H1 (cell line): Measurements from ENCODE around the gene CCL4.

Source experiments
- CHD2 ChIP-seq: IDR thresholded peaks from 2 replicates; pipeline ENCODE4 v1.6.1; 2012; ENCODE audit warnings: low read length, improper control_type of control experiment
- EP300 ChIP-seq, 2 experiments: IDR thresholded peaks; 1 replicate in 1 of 2; 2 replicates in 1 of 2; pipeline ENCODE4 v1.6.1; 2011 to 2012; ENCODE audit warnings: low read depth in 2 of 2, low read length in 2 of 2, mild to moderate bottlenecking in 2 of 2, borderline replicate concordance in 1 of 2, inconsistent platforms in 1 of 2, moderate library complexity in 1 of 2
- EZH2 ChIP-seq: fragments of 200-600 bp; sonication (generic); IDR thresholded peaks from 2 replicates; pipeline ENCODE4 v1.7.1; 2012; ENCODE audit warnings: low read depth, mild to moderate bottlenecking, moderate library complexity, low read length, inconsistent platforms; ENCODE audit not compliant: severe bottlenecking
- GABPA ChIP-seq: IDR thresholded peaks from 2 replicates; pipeline ENCODE4 v1.6.1; 2011; ENCODE audit warnings: mild to moderate bottlenecking, low read length, moderate library complexity, borderline replicate concordance; ENCODE audit not compliant: insufficient read depth
- GTF2F1 ChIP-seq: IDR thresholded peaks from 2 replicates; pipeline ENCODE4 v1.6.1; 2012; ENCODE audit warnings: low read depth, low read length, improper control_type of control experiment, borderline replicate concordance
- KDM1A ChIP-seq: fragments of 200-600, 300-600 bp; sonication (generic); IDR thresholded peaks from 2 replicates; pipeline ENCODE4 v1.7.1; 2016; ENCODE audit warnings: mild to moderate bottlenecking, low read length, borderline replicate concordance
- POLR2A ChIP-seq, 2 experiments: IDR thresholded peaks; 1 replicate in 1 of 2; 2 replicates in 1 of 2; pipeline ENCODE4 v1.6.1; 2011; ENCODE audit warnings: low read depth in 2 of 2, low read length in 2 of 2, mild to moderate bottlenecking in 2 of 2; ENCODE audit errors: control extremely low read depth in 1 of 2
- POLR2AphosphoS5 ChIP-seq: IDR thresholded peaks from 2 replicates; pipeline ENCODE4 v1.6.1; 2011; ENCODE audit warnings: low read depth, low read length
- RAD21 ChIP-seq, 2 experiments: IDR thresholded peaks in 1 of 2; conservative IDR thresholded peaks in 1 of 2; 2 replicates each; pipeline ENCODE4 v1.6.1; 2011; ENCODE audit warnings: low read depth in 2 of 2, low read length in 2 of 2, improper control_type of control experiment in 1 of 2, inconsistent platforms in 1 of 2, mild to moderate bottlenecking in 1 of 2, moderate library complexity in 1 of 2
- RNF2 ChIP-seq: fragments of 200-900, 300-1000 bp; sonication (generic); IDR thresholded peaks from 2 replicates; pipeline ENCODE4 v1.7.1; 2016; ENCODE audit warnings: borderline replicate concordance, low read depth, mild to moderate bottlenecking, antibody characterized with exemption, low read length; ENCODE audit not compliant: poor library complexity, severe bottlenecking; ENCODE audit errors: missing control alignments
- TAF1 ChIP-seq: IDR thresholded peaks from 2 replicates; pipeline ENCODE4 v1.6.1; 2011; ENCODE audit warnings: mild to moderate bottlenecking, low read depth, low read length
- ZNF274 ChIP-seq: IDR thresholded peaks from 2 replicates; pipeline ENCODE4 v1.7.0; 2012; ENCODE audit warnings: low read length, borderline replicate concordance; ENCODE audit errors: extremely low read depth
- TF ChIP-seq, protein P1 (sequence below), 3 experiments: IDR thresholded peaks; 1 replicate in 2 of 3; 2 replicates in 1 of 3; pipeline versions ENCODE4 v1.5.1 to v1.6.1; 2011; ENCODE audit warnings: low read length in 3 of 3, mild to moderate bottlenecking in 3 of 3, inconsistent platforms in 2 of 3, low read depth in 1 of 3, moderate library complexity in 1 of 3; ENCODE audit not compliant: insufficient read depth in 1 of 3; ENCODE audit errors: control extremely low read depth in 1 of 3
- TF ChIP-seq, protein P2 (sequence below): IDR thresholded peaks from 2 replicates; pipeline ENCODE4 v1.6.1; 2011; ENCODE audit warnings: low read length, improper control_type of control experiment

DNA sequence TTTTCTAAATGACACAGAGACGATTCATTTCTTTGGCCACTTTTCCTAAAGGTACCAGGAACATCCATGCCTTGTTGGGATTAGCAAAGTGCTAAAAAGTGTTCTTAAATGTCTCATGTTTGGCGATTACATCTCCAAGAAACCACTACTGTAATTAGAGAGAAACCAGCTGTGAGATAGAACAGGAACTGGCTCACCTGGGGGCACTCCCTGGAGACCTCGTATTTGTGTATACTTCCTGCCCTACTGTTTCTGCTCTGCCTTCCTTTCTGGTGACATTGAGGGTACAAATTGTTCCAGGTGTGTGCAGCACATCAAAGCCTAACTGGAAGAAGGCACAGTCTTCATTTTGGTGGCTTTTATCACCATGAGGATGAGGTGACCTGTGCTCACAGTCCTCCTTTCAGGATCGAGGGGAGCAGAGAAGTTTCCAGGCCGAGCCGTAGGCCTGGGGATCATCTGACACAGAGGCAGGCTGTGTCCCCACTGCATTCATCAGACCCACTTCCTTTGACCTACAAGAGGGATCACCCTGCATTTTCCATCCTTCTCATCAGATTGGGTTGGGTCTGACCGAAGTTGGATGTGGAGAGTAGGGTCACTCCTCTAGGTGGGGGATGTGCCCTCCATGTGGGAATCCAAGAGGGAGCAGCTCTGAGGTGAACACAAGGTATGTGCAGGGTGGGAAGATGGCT lies 23.7 kb downstream of the CCL4 start:
- TF ChIP-seq, protein P1, sequence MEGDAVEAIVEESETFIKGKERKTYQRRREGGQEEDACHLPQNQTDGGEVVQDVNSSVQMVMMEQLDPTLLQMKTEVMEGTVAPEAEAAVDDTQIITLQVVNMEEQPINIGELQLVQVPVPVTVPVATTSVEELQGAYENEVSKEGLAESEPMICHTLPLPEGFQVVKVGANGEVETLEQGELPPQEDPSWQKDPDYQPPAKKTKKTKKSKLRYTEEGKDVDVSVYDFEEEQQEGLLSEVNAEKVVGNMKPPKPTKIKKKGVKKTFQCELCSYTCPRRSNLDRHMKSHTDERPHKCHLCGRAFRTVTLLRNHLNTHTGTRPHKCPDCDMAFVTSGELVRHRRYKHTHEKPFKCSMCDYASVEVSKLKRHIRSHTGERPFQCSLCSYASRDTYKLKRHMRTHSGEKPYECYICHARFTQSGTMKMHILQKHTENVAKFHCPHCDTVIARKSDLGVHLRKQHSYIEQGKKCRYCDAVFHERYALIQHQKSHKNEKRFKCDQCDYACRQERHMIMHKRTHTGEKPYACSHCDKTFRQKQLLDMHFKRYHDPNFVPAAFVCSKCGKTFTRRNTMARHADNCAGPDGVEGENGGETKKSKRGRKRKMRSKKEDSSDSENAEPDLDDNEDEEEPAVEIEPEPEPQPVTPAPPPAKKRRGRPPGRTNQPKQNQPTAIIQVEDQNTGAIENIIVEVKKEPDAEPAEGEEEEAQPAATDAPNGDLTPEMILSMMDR (IDR thresholded peaks at IDR 0.05; ENCODE audit: control extremely low read depth in 1 of 3, insufficient read depth in 1 of 3, low read depth in 1 of 3, low read length in 3 of 3) = no peak
- TF ChIP-seq TAF1 = no peak
- TF ChIP-seq CHD2 = no peak
- TF ChIP-seq RNF2 = no peak
- no peak for TF ChIP-seq RAD21 (IDR thresholded peaks at IDR 0.05 in 1 of 2, conservative IDR thresholded peaks at IDR 0.05 in 1 of 2; ENCODE audit: low read depth in 2 of 2, low read length in 2 of 2)
- TF ChIP-seq GTF2F1 = no peak
- no peak for TF ChIP-seq EZH2
- no peak for TF ChIP-seq ZNF274
- no peak for TF ChIP-seq EP300 (IDR thresholded peaks at IDR 0.05; ENCODE audit: borderline replicate concordance in 1 of 2, low read depth in 2 of 2, low read length in 2 of 2)
- TF ChIP-seq GABPA = no peak
- no peak for TF ChIP-seq POLR2A (IDR thresholded peaks at IDR 0.05; ENCODE audit: control extremely low read depth in 1 of 2, low read depth in 2 of 2, low read length in 2 of 2)
- TF ChIP-seq KDM1A = no peak
- TF ChIP-seq POLR2AphosphoS5 = no peak
- TF ChIP-seq, protein P2, sequence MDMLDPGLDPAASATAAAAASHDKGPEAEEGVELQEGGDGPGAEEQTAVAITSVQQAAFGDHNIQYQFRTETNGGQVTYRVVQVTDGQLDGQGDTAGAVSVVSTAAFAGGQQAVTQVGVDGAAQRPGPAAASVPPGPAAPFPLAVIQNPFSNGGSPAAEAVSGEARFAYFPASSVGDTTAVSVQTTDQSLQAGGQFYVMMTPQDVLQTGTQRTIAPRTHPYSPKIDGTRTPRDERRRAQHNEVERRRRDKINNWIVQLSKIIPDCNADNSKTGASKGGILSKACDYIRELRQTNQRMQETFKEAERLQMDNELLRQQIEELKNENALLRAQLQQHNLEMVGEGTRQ = no peak
